Kidney tubule cell (primary cell): ENCODE measurements around the gene LIN28B.
"Not testable (repeated sequence)": the region's sequence is repeated elsewhere in the genome, so short reads cannot be mapped to it uniquely, and the experiment has no call there.

Experiments
- DNase-seq: peaks from one replicate; pipeline ENCODE4 v3.0.0-alpha.2; 2018; ENCODE audit warnings: low spot score

LIN28B gene

GRCh38 chr6:105067329-105067728 is 110.4 kb downstream of the LIN28B start:
- no peak for DNase-seq

GRCh38 chr6:105068407-105068806 is 111.5 kb downstream of the LIN28B start:
- DNase-seq = no peak

- no peak for DNase-seq
Observed at GRCh38 chr6:105069821-105070445, 113.0 kb downstream of the LIN28B start.

GRCh38 chr6:105072798-105073199 is 115.9 kb downstream of the LIN28B start:
- DNase-seq = no peak

- DNase-seq = no peak
Observed at GRCh38 chr6:105075210-105075609, 118.3 kb downstream of the LIN28B start.

- not testable (repeated sequence) for DNase-seq
Observed at GRCh38 chr6:105076418-105076817, 119.5 kb downstream of the LIN28B start.

GRCh38 chr6:105077596-105078385 is 120.9 kb downstream of the LIN28B start:
- peak; percentile 35 for DNase-seq

- DNase-seq = no peak
Observed at GRCh38 chr6:105078386-105078708, 121.4 kb downstream of the LIN28B start.

- no peak for DNase-seq
Observed at GRCh38 chr6:105080279-105080678, 123.4 kb downstream of the LIN28B start.

GRCh38 chr6:105081662-105082061 is 124.8 kb downstream of the LIN28B start:
- DNase-seq = not testable (repeated sequence)

- peak; percentile 61 for DNase-seq
Observed at GRCh38 chr6:105087571-105088211, 130.8 kb downstream of the LIN28B start.

GRCh38 chr6:105091140-105091829 is 134.4 kb downstream of the LIN28B start:
- no peak for DNase-seq

- DNase-seq = no peak
Observed at GRCh38 chr6:105094133-105094640, 137.3 kb downstream of the LIN28B start.

GRCh38 chr6:105095139-105095538 is 138.2 kb downstream of the LIN28B start:
- no peak for DNase-seq

- DNase-seq = peak; percentile 46
Observed at GRCh38 chr6:105097288-105097687, 140.4 kb downstream of the LIN28B start.

GRCh38 chr6:105099371-105099770 is 142.5 kb downstream of the LIN28B start:
- DNase-seq = no peak

GRCh38 chr6:105102186-105102585 is 145.3 kb downstream of the LIN28B start:
- no peak for DNase-seq

GRCh38 chr6:105105094-105105493 is 148.2 kb downstream of the LIN28B start:
- no peak for DNase-seq

GRCh38 chr6:105106260-105106659 is 149.4 kb downstream of the LIN28B start:
- no peak for DNase-seq

GRCh38 chr6:105107207-105107606 is 150.3 kb downstream of the LIN28B start:
- no peak for DNase-seq

- DNase-seq = no peak
Observed at GRCh38 chr6:105108631-105109262, 151.8 kb downstream of the LIN28B start.
